Suprapubic skin (tissue), 3 donors: ENCODE data around the gene SPDYE1.

Source experiments
- EP300 ChIP-seq: sonication (generic); formaldehyde crosslinking; IDR thresholded peaks from one replicate; pipeline ENCODE4 v1.6.1; 2017; ENCODE audit warnings: antibody characterized with exemption
- POLR2A ChIP-seq, 2 donors: fragments of 450-650 bp; IDR thresholded peaks; one replicate each; pipeline ENCODE4 v1.6.1; 2017; ENCODE audit warnings: antibody characterized with exemption in 2 of 2, mild to moderate bottlenecking in 2 of 2, moderate library complexity in 2 of 2
- TF ChIP-seq, protein P1 (sequence below), 2 donors: fragments of 200-600 bp in 1 of 2; fragments of 450-650 bp in 1 of 2; sonication (generic) in 1 of 2; IDR thresholded peaks; one replicate each; pipeline ENCODE4 v1.5.1; 2016 to 2019; ENCODE audit warnings: antibody characterized with exemption in 2 of 2, mild to moderate bottlenecking in 1 of 2, moderate library complexity in 1 of 2

DNA sequence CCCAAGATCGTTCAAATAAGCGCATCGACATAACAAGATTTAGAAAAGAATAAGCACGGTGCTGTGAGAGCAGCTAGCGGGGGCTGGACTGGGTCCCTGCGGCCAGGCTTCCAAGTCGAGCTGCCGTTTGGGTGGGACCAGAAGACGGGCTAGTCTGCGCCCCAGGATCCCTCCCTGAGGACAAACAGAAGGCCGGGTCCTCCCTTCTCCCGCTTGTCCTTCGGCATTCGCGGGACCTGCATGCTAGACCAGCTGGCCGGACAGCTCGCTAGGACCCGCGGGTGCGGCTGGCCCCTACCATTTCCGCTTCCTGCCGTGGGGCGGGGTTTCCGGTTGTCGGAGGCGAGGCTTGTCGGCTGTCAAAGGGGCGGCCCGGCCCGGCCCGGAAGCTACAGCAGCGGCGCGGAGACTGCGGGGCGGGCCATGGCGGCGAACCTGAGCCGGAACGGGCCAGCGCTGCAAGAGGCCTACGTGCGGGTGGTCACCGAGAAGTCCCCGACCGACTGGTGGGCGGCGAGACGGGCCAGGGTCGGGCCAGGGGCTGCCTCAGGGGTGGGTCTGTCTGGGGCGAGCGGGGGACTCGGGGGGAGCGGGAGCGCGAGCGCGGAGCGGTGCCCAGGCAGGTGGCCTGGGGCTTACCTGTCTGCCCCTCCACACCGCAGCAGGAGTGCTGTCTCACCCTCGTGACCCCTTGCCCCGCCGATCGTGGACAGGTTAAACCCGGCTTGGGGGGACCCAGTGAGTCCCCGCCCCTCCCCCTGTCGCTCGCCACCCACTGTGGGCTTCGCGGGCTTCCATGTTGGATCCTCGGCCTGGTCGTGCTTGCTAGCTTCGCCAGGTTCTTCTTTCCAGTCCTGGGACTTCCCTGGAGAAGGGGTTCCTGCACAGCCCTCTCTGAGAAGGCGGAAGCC is 46.9 kb downstream of the SPDYE1 start, which contains the start of gene DBNL:
- TF ChIP-seq POLR2A (IDR thresholded peaks at IDR 0.05) (peak in 1 of 2 donors; percentile 63), EP300 (no peak)
- TF ChIP-seq, protein P1, sequence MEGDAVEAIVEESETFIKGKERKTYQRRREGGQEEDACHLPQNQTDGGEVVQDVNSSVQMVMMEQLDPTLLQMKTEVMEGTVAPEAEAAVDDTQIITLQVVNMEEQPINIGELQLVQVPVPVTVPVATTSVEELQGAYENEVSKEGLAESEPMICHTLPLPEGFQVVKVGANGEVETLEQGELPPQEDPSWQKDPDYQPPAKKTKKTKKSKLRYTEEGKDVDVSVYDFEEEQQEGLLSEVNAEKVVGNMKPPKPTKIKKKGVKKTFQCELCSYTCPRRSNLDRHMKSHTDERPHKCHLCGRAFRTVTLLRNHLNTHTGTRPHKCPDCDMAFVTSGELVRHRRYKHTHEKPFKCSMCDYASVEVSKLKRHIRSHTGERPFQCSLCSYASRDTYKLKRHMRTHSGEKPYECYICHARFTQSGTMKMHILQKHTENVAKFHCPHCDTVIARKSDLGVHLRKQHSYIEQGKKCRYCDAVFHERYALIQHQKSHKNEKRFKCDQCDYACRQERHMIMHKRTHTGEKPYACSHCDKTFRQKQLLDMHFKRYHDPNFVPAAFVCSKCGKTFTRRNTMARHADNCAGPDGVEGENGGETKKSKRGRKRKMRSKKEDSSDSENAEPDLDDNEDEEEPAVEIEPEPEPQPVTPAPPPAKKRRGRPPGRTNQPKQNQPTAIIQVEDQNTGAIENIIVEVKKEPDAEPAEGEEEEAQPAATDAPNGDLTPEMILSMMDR (IDR thresholded peaks at IDR 0.05): no peak
